Amygdala (tissue), 56 donors: ENCODE results near the gene CEP152.
"Not testable (repeated sequence)": the region's sequence is repeated elsewhere in the genome, so short reads cannot be mapped to it uniquely, and the experiment has no call there.

Source experiments
- DNase-seq, 56 donors: peaks; one replicate each; lab custom pipeline; 2025; lab: John Stamatoyannopoulos, UW

CEP152 gene, protein sequence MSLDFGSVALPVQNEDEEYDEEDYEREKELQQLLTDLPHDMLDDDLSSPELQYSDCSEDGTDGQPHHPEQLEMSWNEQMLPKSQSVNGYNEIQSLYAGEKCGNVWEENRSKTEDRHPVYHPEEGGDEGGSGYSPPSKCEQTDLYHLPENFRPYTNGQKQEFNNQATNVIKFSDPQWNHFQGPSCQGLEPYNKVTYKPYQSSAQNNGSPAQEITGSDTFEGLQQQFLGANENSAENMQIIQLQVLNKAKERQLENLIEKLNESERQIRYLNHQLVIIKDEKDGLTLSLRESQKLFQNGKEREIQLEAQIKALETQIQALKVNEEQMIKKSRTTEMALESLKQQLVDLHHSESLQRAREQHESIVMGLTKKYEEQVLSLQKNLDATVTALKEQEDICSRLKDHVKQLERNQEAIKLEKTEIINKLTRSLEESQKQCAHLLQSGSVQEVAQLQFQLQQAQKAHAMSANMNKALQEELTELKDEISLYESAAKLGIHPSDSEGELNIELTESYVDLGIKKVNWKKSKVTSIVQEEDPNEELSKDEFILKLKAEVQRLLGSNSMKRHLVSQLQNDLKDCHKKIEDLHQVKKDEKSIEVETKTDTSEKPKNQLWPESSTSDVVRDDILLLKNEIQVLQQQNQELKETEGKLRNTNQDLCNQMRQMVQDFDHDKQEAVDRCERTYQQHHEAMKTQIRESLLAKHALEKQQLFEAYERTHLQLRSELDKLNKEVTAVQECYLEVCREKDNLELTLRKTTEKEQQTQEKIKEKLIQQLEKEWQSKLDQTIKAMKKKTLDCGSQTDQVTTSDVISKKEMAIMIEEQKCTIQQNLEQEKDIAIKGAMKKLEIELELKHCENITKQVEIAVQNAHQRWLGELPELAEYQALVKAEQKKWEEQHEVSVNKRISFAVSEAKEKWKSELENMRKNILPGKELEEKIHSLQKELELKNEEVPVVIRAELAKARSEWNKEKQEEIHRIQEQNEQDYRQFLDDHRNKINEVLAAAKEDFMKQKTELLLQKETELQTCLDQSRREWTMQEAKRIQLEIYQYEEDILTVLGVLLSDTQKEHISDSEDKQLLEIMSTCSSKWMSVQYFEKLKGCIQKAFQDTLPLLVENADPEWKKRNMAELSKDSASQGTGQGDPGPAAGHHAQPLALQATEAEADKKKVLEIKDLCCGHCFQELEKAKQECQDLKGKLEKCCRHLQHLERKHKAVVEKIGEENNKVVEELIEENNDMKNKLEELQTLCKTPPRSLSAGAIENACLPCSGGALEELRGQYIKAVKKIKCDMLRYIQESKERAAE (N-terminal part only)

GRCh38 chr15:48810414-48811324 lies at the start of gene CEP152:
Gene CEP152, minus strand, starts transcription at chr15:48811069. Its CDS starts 5,420 bp downstream, at chr15:48805649.
- peak in 55 of 56 donors; percentile 34 to 97 (median 91) for DNase-seq

DNA sequence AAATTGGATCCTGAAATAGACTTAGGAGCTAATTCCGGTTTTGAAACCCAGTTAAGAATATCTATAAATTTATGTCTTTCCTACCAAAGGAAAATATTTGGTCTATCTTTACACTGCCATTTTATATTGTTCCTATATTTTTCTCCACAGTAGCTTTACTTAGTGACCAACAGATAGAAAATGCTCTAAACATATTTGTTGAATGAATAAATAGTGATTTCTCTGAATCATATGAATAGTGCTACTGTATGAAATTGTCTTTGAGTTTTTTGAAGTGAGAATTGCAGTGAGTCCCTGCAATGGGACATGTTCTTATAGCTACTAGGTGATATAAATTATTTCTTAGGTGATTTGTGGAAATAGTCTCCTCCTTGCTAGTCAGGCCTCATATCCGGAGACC lies 48.6 kb upstream of the CEP152 start:
- DNase-seq: no peak

DNA sequence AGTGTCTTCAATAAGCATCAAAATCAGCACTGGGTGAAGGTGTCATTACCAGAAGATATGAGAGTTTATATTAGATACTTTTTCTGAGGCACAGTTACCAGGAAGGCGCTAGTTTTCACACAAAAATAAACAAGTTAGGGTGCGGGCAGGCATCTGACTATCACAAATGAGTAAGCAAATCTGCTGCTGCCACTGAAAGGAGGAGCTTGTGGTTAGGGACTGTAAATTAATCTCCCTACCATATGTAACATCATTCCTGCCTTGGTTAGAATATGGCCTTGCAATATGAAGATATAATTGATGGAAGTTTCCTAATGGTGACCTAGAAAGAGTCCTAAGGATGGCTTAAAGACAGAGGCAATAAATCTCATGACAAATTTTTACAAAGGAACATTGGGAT lies 47.5 kb upstream of the CEP152 start:
- no peak for DNase-seq

DNA sequence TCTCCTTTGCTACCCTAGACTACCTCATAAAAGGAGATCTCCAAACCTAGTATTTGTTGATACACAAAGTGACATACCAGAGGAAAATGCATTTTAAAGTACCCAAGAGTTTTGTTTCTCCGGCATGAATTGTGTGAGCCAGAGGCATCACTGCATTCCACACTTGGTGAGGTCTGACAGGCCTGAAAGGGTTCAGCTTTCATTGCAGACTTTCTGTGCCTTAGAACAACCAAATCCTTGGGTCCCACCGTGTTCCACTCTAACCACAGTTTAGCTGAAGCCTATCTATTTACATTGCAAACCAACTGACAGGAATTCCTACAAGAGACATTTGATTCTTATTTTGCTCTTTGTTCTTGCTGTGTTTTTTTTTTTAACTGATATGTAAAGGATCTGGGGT lies 46.1 kb upstream of the CEP152 start:
- DNase-seq: no peak

DNA sequence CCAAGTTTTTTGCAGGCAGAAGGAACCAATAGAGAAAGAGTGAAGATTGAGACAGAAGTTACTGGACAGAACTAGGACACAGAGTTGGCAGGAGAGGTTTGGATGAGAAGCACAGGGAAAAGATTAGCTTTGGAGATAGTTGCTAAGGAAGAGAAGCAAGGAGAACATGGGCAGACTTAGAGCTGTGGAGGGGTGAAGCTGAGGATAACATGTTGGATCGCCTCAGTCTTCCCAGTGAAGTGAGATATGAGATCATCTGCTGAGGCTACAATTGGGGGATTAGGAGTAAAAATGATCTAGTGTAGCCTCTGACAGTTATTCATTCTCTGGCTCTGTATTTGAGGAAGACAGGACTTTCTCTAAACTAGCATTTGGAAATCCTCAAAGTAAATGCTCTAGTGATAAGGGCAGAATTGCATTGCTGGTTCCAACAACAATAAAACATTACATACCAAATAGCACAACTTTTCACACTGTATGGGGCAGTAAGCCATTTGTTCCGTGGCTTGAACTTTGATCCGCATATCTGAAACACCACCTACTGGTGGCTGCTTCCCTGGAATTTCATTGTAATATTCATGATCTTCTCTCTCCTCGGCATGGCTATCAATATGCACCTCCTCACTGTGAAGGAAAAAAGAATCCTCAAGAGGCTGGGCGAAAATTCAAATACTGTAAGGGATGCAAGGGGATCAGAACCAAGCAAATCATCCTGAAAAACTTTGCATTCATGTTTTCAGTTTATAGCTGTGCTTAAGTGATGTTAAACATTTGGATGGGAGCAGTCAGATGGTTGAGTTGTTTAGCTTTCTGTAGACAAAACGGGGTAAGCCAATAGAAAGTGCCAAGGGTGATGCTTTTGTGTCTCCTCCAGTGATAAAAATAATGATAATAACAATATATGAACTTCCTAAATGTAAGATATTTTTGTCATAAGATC lies 44.9 kb upstream of the CEP152 start:
- DNase-seq: peak in 1 of 56 donors; percentile 46

GRCh38 chr15:48854434-48854833 lies 43.6 kb upstream of the CEP152 start:
- not testable (repeated sequence) for DNase-seq

DNA sequence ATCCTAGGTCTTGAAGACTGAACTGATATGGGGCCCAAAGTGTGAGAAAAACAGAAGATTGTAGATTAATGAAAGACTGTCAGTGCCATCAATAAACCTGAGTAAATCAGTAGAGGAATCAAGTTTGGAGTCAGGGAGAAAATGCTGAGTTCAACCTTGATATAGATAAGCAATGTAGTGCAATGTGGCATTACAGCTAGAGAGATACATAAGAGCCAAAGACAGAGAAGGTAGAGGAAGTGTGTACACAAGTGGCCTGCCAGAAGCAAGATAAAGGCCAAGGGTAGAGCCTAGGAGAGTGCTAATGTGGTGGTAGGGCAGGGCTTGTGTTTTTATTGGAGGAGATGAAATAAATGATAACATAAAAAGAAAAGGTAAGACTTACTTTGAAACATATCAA lies 41.1 kb upstream of the CEP152 start:
- no peak for DNase-seq

DNA sequence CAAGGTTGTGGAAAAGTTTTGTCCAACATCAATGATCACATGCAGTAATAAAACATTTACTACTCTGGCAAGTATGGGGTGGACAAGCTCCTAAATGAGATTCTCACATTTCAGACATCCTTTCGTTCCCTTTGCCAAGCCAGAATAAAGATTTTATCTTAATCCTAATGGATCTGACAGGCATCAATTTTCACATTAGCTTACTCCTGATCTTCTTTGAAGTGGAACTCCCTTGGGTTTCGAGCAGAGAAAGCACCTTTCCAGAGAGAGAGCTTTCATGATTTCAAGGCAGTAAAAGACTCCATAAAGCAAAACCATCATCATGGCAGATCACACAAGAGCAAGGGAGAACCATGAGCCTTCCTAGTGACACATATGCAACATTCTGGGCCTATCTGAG lies 39.8 kb upstream of the CEP152 start:
- DNase-seq: no peak

DNA sequence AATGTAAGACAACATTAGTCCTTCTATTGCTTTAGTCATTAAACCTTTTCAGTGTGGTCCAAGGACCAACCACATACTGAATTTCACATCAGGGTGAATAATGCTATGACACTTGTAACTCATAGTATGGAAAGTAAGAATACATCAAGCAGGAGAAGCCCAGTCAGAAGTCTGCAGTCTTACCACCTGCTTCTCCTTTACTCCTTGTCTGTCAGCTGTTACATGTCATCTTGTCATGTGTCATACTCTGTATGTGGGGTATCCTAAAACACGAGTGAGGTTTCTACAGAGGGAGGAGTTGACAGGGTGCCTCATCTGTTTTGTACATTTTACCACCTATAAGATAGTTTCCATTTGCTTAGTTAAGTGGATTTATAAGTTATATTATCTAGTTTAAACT lies 34.3 kb upstream of the CEP152 start:
- DNase-seq: no peak

DNA sequence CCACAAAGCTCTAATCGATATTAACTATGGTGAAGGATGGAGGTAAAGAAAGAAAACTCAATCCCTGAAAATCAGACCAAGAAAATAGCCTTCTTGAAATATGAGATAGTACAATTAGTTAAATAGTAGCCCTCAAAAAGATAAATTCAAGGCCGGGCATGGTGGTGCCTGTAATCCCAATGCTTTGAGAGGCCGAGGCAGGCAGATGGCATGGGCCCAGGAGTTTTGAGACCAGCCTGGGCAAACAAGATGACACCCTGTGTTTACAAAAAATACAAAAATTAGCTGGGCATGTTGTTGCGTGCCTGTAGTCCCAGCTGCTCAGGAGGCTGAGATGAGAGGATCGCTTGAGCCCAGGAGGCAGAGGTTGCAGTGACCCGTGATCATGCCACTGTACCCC lies 31.6 kb upstream of the CEP152 start:
- DNase-seq: no peak

DNA sequence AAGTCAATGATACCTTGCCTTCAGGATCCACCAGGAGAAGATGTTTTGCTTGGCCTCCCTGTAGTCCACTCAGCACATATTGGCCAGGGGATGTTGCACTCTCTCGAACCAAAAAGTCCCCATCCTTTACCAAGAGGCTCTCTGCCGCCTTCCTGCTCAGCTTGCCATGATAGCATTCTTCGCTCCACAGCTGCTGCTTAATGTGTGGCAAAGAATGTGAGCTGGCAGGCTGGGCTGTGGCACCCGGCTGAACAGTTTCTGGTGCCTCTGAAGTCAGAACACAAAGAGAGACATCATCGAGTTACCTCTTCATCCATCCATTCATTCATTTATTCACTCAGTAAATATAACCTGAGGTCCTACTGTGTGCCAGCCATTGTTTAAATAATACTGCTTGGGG lies 23.9 kb upstream of the CEP152 start:
- no peak for DNase-seq

- no peak for DNase-seq
These were observed 22.8 kb upstream of the CEP152 start for GRCh38 chr15:48833526-48834239.

DNA sequence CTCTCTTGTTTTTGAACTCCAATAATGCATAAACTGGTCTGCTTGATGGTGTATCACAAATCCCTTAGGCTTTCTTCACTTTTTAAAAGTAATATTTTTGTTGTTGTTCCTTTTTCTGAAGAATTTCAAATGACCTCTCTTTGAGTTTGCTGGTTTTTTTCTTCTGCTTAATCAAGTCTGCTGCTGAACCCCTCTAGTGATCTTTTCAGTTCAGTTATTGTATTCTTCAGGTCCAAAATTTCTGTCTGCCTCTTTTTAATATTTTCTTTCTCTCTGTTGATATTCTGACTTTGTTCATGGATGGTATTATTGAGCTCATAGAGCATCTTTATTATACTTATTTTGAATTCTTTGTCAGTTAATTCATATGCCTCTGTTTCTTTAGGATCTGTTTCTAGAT lies 21.8 kb upstream of the CEP152 start:
- no peak for DNase-seq

GRCh38 chr15:48828906-48829305 lies 18.0 kb upstream of the CEP152 start:
- DNase-seq: no peak

GRCh38 chr15:48828471-48828870 lies 17.6 kb upstream of the CEP152 start:
- DNase-seq: no peak

GRCh38 chr15:48825075-48825474 lies 14.2 kb upstream of the CEP152 start:
- peak in 1 of 56 donors; percentile 13 for DNase-seq

DNA sequence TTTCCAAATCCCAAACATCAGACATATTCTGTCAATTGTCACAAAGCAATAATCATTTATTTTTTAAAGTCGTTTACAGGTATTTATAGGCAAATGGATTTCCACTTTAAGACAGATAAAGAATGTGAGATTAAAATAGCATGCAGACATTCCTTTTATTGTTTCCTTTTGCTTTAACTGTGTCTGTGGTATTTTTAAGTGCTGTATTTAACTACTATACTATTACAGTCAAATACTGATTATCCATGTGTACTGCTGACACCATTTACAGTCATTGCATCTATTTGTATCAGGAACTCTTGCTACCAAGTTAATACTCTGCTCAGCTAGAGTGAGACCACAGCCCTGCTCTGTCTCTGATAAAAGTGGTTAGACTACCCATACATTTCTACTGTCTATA lies 12.8 kb upstream of the CEP152 start:
- no peak for DNase-seq

GRCh38 chr15:48823237-48823636 lies 12.4 kb upstream of the CEP152 start:
- DNase-seq: no peak
